GM19438 (cell line): ENCODE measurements around the gene NUDC.
"Not testable (repeated sequence)": the region's sequence is repeated elsewhere in the genome, so short reads cannot be mapped to it uniquely, and the experiment has no call there.

Experiments used
- ATAC-seq: cut with Tn5 transposase; IDR thresholded peaks from one replicate; pipeline ENCODE4 v1.9.1; 2021; ENCODE audit warnings: low read depth; ENCODE audit not compliant: unreplicated experiment

NUDC gene

DNA sequence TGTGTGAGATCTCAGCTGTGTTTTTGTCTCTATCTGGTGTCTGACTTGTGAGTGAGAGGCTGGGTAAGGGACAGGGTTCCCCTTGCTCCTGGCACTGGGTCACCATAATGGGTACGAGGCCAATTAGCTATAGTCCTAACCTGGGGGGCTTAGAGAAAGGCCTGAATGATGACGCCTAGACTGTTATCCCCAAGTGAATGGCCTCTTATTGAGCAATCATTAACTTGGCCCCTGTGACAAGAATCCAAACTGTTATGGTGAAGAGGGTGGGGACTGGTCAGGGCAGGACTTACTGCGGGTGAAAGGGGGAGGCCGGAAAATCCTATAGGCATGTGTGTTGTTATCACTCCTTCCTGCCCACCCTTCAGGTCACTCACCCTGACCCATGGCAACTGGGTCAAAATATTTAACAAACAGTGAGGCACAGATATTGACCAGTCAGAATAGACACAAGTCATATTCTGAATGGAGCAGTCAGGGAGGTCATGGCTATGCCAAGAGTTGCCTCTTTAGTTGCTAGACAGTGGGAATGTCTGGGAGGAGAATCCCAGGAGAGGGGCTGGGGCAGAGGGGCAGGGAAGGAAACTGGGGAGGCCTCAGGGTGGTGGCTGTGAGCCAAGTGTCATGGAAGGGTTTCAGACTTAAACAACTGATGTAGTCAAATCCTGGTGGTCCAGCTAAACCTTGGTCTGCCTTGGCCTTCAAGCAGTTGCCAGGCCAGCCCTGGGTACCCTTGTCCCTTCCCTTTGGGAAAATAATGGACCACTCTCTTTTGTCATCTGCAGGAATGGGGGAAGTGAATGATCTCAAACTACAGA is 11.0 kb upstream of the NUDC start:
- no peak for ATAC-seq

DNA sequence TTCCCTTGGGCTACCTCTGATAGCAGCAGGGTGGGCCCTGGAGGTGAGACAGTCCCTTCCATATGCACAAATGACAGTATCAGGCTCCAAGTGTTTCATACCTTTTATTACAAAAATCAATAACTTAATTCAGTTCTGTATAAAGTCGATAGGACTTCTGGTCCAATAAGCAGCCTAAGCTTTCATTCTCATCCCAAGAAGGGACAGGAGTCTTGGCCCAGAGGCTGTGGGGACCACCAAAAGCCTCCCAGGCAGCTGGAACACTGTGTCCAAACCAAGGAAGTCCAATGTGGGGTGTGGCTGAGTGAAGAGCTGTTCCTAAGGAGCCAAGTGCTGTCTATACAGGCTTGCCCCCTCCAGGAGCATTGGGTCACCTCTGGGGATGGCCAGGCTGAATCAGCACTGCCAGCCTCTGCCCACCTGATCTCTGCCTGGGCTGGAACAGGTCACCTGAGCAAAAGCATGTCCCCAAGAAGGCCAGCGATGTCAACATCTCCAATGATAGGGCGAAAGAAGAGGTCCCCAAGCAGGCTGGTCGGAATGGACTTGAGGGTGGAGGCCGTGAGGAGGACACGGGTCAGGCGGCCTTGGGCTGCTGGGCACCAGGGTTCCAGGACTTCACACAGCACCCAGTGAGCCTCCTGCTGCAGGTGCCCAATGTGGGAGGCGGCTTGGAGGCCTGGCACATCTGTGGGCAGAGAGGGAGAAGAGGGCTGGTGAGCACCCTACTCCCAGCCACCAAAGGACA is 10.0 kb upstream of the NUDC start:
- ATAC-seq, result no peak

DNA sequence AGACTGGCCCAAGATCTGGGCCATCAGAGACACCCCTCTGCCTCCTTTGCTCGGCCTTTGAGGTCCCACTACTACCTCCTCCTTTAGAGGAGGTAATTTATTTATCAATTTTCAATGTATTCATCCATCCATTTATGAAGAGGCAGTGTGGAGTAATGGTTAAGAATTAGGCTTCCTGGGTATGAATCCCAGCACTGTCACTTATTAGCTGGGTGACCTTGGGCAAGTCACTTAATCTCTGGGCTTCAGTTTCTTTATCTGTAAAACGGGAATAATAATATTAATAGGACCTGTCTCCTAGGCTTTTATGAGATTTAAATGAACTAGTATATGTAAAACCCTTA is 9.4 kb upstream of the NUDC start:
- ATAC-seq, result no peak

DNA sequence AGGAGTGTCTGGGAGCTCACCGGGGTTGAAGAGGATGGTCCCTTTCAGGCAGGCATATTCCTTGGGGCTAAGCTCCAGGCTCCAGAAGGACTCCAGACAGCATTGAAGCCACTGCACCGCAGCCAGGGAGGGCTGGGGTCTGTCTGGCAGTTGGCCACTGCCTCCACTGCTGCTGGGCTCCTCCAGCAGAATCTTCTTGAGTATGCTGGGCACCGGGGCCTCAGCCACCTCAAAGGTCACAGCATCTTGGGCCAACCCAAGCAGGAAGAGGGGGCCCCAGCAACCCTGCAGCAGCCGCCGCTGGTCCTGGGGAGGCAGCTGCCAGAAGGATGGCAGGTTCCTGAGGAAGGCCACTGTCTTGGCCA is 8.2 kb upstream of the NUDC start:
- ATAC-seq, result no peak

DNA sequence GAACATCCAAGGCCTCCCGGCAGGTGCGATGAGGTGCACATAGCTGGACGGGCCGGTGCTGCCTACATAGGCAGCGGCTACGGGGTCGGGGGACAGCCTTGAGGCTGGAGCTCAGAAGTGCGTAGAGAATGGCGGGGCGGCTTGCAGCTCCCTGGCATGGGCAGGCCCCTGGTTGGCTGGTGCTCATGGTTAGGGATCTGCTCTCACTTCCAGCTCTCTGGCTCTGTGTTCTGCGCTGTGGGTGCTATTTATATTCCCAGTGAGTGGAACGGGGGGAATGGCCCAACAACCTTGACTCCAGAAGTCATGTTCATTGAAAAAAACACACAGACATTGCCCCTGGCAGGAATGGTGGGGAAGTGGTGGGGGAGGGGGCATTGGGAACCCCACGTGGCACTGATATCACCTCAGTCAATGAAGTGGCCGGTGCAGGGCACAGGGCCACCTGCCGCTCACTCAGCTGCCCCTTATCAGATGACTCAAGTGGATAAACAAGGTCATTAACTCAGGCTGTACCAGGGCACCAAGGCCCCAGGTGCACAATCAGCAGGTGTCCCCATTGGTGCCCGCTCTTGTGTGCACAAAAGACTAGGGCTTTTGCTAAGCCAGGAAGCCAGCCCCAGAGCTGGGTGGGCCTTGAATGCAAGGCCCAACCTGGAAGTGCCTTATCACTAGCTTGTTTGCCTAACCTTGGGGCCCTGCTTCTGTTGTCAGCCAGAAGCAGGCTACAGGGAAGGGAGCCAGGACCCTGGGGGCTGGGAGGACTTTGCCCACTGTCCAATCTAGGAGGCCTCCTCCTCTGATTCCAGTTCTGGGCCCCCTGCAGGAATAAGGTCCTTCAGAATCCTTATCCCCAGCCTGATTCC is 7.6 kb upstream of the NUDC start, which contains the start of gene NR0B2:
TSS of gene NR0B2 (minus strand) at position 222 of the 866 bp plus-strand sequence. CDS start at position 187, 35 bp downstream.
- no peak for ATAC-seq

DNA sequence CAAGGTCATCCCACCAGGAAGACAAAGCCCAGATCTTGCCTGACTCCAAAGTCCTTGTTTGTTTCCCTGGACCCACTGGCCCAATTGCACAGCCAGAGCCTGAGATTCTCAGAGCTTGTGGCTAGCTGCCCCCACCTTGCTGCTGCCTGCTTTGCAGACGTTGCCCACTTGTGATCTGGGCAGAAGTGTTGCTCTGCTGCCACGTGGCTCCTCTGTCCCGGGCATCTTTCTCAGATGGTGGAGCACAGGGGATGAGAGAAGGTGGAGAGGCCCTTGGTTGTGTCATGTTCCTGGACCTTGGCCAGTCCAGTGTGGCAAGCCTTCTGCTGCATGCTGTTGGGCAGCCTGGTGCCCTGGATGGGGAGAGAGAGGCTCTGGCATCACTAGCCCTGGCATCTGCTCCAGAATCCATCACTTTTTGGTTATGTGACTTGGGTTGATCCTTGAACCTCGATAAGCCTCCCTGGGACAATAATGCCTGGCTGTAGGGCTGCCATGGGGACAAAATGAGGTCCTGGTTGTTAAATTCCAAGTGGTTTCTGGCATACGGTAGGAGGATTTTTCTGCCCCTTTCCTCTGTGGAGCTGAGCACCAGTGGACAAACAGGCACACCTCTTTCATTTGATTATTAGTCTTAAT is 6.2 kb upstream of the NUDC start:
- no peak for ATAC-seq

DNA sequence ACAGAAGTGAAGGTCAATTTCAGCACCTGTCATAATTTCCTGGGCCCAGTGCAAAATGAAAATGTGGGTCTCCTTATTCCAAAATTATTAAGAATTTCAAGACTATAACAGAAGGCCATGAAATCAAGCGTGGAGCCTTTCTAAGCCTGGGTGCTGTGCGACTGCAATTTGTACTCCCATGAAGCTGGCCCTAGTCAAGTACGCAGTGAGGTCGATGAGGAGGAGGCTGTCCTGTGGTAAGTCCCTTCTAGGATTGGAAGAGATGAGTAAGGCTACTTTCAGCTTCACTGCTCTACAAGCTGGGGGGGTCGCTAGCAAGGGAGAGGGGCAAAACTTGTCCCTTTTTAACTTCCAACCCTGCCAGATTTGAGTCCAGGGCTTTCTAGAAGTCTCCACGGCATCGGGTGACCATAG is 410 bp upstream of the NUDC start:
- no peak for ATAC-seq

DNA sequence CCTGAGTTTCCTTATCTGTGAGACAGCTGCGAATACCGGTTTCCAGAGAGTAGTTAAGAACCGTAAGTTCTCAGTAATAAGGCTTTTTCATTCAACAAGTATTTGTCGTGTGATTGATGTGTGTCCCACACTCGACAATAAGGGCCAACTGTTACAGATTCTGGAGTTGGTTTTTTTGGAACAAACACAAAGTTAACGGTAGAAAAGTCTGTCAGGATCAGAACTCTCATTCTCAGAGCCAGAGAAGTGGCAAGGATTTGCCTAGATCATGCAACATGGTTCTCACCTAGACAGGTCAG is 837 bp downstream of the NUDC start:
- no peak for ATAC-seq

DNA sequence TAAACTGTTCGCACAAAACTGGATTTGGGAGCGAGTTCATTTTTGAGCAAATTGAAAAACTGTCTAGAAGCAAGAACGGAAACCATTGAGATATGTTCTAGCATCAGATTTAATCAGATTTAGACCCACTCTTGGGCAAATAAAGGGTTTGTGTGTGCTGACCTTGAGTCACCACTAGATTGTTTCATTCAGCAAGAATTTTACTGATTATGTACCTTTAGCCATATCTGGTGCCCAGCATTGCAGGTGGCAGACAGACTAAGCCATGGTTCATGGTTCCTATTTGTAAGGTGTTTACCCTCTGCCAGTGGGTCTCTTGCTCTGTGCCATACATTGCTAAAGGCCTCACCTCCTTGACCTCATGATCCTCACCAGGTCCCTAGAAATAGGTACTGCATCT is 1.4 kb downstream of the NUDC start:
- ATAC-seq, result no peak

DNA sequence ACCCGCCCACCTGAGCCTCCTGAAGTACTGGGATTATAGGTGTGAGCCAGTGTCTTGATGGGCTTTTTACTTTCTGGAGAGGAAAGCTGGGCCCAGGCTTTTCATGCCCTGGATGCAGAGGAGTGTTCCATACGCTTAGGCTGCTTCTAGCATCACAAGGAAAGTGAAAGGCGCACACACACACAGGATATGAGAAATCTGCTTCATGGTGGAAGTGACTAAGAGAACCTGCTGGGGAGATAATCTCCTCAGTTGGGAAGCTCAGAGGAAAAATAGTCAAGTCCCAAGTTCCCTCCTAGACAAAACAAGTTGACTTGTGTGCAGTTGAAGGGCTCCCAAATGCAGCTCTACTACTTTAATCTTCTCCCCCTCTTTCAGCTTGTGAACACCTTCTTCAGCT is 2.2 kb downstream of the NUDC start:
- ATAC-seq, result no peak

DNA sequence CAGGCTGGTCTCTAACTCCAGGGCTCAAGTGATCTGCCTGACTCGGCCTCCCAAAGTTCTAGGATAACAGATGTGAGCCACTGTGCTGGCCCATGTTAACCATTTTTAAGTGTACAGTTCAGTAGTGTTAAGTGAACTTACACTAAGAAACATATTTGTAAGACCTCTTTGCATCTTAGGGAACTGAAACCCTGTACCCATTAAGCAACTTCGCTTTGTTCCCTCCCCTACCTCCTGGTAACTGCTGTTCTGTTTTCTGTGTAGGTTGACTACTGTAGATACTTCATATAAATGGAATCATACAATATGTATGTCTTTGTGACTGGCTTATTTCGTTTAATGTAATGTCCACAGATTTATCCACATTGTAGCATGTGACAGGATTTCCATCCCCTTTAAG is 11.0 kb downstream of the NUDC start:
- ATAC-seq, result no peak

DNA sequence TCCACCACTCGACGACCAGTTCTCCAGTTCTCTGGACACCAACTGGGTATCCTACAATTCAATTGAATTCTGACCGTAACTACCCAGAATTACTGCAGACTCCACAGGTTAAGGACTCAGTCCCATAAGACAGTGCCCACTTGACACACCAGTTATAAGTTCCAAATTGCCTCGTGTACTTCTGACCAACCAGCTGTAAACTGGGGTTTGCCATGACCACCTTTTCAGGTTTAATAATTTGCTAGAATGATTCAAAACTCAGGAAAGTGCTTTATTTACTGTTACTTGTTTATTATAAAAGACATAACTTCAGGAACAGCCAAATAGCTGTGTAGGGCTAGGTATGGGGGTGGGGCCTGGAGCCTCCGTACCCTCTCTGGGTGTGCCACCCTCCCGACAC is 15.3 kb downstream of the NUDC start:
- no peak for ATAC-seq

DNA sequence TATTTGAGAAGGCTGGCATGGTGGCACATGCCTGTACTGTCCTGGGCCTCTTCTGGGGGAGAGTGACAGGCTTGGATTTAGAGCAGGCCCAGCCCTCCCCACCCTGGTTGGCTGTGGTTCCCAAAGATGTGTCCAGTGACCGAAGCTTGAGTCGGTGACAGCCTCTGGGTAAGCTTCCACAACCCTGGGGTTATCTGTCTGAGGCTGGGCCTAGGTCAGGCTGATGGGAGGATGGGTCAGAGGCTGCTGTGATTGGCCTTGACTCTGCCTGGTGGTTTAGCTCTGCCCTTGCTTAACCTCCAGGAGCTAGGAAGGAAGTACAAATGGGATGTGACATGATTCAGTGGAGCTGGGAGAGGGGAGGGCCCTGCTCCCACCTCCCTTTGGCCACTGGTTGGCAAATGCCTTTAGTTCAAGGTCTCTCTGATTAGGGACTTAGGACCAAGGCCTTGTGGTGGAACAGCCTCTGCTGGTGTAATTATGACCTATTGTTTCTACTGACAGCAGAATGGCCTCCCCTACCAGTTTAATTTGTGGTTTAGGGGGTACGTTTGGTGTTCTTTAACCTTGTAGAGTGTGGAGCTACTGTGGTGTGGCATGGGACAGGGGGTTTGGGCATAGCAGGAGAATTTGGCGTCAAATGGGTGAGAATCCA is 16.6 kb downstream of the NUDC start:
- no peak for ATAC-seq

DNA sequence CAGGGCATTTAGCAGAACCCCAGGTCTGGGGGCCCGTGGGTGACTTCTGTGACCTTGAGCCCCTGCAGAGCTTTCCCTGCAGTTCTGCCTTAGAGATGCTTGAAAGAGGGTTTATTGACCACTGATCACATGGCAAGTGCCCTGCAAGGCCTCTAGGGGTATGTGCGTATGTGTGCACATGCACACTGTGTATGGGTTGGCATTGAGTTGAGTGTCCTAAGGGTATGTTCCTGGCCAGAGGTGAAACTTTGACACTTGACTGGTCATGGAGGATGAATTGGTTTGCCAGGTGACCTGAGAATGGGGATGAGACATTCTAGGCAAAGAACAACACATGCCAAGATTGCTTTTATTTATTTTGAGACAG is 17.1 kb downstream of the NUDC start:
- no peak for ATAC-seq

DNA sequence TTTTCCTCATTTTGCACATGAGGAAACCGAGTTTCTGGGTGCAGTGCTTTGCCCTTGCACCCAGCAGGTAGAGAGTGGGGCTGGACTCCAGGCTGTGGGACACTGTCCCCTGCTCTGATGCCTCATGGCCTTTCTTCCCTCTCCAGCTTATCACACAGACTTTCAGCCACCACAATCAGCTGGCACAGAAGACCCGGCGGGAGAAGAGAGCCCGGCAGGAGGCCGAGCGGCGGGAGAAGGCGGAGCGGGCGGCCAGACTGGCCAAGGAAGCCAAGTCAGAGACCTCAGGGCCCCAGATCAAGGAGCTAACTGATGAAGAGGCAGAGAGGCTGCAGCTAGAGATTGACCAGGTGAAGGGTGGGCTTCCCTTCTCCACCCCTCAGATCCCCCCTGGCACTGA is 19.8 kb downstream of the NUDC start:
- no peak for ATAC-seq

DNA sequence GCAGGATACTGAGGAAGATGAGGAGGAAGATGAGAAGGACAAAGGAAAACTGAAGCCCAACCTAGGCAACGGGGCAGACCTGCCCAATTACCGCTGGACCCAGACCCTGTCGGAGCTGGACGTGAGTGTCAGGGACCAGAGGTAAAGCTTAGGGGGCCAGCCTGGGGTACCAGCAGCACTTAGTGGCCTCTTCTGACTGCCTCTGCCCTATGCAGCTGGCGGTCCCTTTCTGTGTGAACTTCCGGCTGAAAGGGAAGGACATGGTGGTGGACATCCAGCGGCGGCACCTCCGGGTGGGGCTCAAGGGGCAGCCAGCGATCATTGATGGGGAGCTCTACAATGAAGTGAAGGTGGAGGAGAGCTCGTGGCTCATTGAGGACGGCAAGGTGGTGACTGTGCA is 21.1 kb downstream of the NUDC start:
- no peak for ATAC-seq

DNA sequence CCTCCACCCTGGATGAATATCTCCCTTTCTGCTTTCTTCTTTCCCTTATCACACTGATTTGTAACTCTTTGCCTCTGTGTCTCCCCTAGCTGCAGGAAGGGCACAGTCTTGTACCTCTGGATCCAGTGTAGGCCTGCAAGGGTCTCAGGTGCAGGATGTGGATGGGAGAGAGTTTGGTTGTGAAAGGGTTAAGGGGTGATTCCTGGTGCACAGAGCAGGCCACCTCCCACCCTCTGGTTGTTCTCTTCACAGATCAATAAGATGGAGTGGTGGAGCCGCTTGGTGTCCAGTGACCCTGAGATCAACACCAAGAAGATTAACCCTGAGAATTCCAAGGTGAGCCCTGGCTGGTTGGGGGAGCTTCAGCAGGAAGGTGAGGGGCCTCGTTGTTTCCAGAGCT is 23.6 kb downstream of the NUDC start:
- ATAC-seq, result no peak

DNA sequence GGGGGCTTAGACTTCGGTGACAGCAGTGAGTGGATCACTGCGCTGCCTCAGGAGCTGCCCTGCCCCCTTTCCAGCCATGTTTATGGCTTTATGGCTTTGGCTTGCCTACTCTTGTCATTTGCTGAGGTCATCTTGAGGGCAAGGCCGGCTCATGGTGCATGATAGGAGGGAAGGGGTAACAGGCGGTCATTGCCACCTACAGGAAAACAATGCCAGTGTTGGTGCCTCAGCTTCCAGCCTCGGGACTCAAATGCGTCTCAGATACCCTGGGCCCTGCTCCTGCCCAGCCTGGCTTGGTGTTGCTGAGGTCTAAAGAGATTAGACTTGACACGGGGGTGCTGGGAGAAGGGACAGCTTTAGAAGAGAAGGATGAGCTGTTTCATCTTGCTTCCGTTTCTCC is 24.2 kb downstream of the NUDC start:
- no peak for ATAC-seq

DNA sequence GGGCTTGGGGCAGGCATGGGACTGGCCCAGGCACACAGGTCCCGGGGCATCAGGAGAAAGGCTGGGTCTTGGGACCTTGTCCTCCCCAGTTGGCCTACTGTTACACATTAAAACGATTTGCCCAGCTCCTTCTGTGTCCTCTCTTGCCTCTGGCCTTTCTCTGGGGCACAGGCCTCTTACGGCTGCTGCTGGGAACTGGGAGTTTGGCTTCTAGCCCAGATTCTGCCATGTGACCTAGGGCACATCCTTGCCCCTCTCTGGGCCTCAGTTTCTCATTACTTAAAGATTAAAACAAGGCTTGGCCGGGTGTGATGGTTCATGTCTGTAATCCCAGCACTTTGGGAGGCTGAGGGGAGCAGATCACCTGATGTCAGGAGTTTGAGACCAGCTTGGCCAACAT is 24.7 kb downstream of the NUDC start:
- no peak for ATAC-seq

DNA sequence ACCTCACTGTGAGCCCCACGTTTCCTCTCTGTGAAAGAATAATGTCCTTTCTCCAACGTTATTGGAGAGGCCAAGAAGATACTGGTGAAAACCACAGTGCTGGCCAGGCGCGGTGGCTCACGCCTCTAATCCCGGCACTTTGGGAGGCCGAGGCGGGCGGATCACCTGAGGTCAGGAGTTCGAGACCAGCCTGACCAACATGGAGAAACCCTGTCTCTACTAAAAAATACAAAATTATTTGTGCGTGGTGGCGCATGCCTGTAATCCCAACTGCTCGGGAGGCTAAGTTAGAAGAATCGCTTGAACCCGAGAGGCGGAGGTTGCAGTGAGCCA is 27.1 kb downstream of the NUDC start:
- ATAC-seq, result not testable (repeated sequence)
